GM12865 (cell line): ENCODE results near the gene GATA2.

Source experiments
- DNase-seq: peaks from one replicate; pipeline ENCODE4 v3.0.0; 2010; ENCODE audit warnings: low read depth
- H3K4me3 ChIP-seq: 2 replicates; pipeline ENCODE4 v1.5.1; 2011; ENCODE audit warnings: mild to moderate bottlenecking, low read depth, low read length, control low read depth
- TF ChIP-seq, protein P1 (sequence below): IDR thresholded peaks from 2 replicates; pipeline ENCODE4 v1.5.1; 2011; ENCODE audit warnings: low read length, control low read depth, low read depth, inconsistent platforms; ENCODE audit not compliant: insufficient read depth; ENCODE audit errors: missing control alignments

GATA2 gene

DNA sequence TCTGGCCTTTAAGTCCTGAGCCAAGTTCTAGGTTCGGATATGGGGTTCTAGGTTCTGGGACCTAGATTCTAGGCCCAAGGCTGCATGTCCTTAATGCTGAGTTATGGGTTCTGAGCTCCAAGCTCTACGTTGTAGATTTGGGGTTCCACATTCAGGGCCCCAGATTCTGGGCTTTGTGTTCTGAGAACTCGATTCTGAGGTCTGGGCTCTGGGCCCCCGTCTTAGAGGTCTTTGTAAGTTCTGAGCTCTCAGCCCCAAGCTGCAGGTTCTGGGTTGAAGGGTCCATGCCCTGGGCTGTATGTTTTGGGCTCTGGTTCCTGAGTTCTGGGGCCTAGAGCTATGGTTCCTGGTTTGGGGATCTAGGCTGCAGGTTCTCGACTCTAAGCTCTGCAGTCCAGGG lies 16.3 kb downstream of the GATA2 start:
- TF ChIP-seq, protein P1, sequence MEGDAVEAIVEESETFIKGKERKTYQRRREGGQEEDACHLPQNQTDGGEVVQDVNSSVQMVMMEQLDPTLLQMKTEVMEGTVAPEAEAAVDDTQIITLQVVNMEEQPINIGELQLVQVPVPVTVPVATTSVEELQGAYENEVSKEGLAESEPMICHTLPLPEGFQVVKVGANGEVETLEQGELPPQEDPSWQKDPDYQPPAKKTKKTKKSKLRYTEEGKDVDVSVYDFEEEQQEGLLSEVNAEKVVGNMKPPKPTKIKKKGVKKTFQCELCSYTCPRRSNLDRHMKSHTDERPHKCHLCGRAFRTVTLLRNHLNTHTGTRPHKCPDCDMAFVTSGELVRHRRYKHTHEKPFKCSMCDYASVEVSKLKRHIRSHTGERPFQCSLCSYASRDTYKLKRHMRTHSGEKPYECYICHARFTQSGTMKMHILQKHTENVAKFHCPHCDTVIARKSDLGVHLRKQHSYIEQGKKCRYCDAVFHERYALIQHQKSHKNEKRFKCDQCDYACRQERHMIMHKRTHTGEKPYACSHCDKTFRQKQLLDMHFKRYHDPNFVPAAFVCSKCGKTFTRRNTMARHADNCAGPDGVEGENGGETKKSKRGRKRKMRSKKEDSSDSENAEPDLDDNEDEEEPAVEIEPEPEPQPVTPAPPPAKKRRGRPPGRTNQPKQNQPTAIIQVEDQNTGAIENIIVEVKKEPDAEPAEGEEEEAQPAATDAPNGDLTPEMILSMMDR, result no peak

DNA sequence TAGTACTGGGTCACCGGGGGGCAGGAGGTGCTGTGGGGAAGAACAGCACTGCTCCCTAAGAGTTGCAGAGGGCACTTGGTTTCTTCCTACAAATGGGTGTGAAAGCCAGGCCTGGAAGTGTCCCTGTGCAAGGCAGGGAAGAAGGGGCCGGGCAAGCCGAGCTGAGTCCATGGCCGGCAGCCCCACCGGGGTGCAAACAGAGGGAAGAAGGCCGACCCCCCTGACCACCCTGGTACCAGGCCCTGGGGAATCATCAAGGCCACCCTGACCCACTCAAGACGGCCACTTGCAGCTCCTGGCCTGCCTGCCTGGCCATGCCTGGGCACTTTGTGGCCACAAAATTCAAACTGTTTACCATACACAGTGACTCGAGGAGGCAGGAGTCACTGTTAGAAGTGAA lies 17.6 kb downstream of the GATA2 start:
- DNase-seq, result no peak
- H3K4me3 ChIP-seq, result no peak overlapping the region

More for the DNA sequence above, 16.3 kb downstream of the GATA2 start:
- DNase-seq, result no peak
- no peak overlapping the region for H3K4me3 ChIP-seq

DNA sequence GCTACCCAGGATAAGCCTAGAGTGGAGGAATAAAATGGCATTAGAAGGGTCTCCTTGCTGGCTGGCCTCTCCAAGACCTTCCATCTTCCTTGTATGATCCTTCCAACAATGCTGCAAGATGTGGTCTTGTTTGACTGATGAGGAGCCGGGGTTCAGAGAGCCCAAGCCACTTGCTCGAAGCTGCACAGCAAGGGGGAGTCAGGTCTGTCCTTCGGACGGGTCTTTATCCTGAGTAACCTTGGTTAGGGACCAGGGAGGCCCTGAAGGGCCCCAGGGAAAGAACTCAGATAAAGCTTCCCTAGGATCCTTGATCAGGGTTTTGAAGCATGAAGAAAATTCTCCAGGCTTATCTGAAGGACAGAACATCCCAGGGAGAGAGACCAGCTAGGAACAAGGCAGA lies 19.3 kb downstream of the GATA2 start:
- DNase-seq, result no peak
- TF ChIP-seq, protein P1, result no peak
- no peak overlapping the region for H3K4me3 ChIP-seq

More for the DNA sequence above, 17.6 kb downstream of the GATA2 start:
- TF ChIP-seq, protein P1, result no peak

DNA sequence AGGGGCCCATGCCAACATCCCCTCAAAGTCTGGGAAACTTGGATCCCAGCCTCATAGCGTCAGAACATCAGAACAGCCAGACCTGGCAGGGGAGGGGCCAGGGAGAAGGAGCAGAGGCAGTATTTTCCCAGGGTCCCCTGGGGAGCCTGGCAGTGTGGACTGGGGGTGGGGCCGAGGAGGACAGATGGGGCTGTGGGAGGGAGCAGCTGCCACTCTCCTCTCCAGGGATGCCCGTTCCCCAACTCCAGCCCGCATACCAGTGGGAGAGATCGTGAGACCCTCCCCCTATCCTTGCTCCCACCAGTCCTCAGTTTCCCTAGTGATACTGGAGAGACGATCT lies 19.9 kb downstream of the GATA2 start:
- no peak overlapping the region for H3K4me3 ChIP-seq
- DNase-seq, result no peak
- TF ChIP-seq, protein P1, result no peak

DNA sequence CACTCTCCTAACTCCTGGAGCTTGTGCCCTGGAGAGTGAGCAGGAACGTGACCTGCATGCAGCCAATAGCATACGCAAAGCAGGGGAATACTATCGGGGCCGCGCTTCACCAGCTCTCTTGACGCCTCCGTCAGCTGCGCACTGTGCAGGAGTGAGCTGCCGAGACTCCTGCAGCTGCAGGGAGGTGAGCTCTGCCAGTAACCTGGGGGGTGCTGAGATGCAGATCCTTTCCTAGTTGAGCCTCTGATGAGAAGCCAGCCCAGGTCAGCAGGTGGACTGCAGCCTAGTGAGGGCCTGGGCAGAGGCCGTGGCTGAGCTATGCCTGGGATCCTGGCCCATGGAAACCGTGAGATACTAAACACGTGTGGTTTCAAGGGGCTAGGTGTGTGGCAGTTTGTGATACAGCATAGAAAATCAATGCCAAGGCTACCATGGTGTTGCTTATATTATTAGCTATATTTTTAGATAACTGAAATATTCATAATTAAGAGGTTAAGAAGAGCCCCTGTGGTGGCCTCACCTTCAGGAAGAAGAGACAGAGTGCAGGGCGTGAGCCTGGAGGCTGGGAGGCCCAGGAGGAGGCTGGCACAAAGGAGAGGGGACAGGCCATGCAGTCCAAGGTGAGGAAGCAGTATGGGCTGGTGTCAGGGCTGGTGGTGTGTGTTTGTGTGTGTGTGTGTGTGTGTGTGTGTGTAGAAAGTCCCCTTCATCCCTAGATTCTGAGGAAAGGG lies 20.4 kb downstream of the GATA2 start:
- H3K4me3 ChIP-seq, result no peak overlapping the region
- DNase-seq, result no peak
- TF ChIP-seq, protein P1, result no peak

DNA sequence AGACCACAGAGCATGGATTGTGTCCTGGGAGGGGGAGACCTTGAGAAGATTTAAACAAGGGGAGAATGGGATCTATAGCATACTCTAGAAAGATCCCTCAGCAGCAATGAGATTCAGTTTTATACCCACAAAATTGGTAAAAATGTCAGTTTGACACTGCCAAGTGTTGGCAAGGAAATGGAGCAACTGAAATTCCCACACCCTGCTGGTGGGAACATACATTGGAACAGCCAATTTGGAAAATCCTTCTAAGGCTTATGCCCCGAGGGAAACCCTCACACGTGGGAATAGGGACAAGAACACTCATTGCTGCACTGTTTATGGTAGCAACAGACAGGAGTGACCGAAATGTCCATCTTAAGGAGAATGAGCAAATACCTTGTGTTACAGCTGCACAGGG lies 21.3 kb downstream of the GATA2 start:
- DNase-seq, result no peak
- H3K4me3 ChIP-seq, result no peak overlapping the region
- TF ChIP-seq, protein P1, result no peak

DNA sequence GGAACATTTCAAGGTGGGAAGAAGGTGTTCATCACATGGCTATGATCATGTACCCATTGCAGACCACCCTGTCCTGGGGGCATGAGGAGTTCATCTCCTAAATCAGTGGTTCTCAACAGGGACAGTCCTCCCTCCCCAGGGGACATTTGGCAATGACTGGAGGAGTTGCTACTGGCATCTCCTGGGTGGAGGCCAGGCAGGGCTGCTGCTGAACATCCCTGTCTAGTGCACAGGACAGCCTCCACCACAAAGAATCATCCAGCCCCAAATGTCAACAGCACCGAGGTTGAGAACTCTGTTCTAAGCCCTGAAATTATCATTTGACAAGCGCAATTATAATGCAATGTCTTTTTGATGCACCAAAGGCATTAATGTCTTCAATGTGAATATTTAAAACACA lies 21.9 kb downstream of the GATA2 start:
- DNase-seq, result no peak
- TF ChIP-seq, protein P1, result no peak
- H3K4me3 ChIP-seq, result no peak overlapping the region
